Esophagus muscularis mucosa (tissue), 4 donors: ENCODE measurements around the gene SIDT2. TPM values are rescaled to one million over a fixed set of nuclear protein-coding genes. Genes with fewer than 3 reads are reported as not detected.

Experiments used
- DNase-seq: peaks from one replicate; pipeline ENCODE4 v3.0.0-alpha.2; 2017; ENCODE audit errors: extremely low spot score
- H3K27ac ChIP-seq, 4 donors: fragments of 200-600 bp; sonication (generic); replicated peaks in 1 of 4; 1 replicate in 3 of 4; 2 replicates in 1 of 4; pipeline ENCODE4 v1.5.1; 2016 to 2019; ENCODE audit warnings: mild to moderate bottlenecking in 1 of 4
- H3K27me3 ChIP-seq, 4 donors: fragments of 200-600 bp; sonication (generic); one replicate each; pipeline versions ENCODE4 v1.5.1 to v1.6.0; 2016 to 2019
- H3K36me3 ChIP-seq, 4 donors: fragments of 200-600 bp; sonication (generic); one replicate each; pipeline ENCODE4 v1.5.1; 2016 to 2019
- H3K4me1 ChIP-seq, 4 donors: fragments of 200-600 bp; sonication (generic); one replicate each; pipeline ENCODE4 v1.5.1; 2016 to 2019
- H3K4me3 ChIP-seq, 4 donors: fragments of 200-600 bp; sonication (generic); 1 replicate in 2 of 4; 2 replicates in 2 of 4; pipeline ENCODE4 v1.5.1; 2016 to 2019; ENCODE audit warnings: mild to moderate bottlenecking in 4 of 4, moderate library complexity in 1 of 4
- H3K9me3 ChIP-seq, 4 donors: fragments of 200-600 bp; sonication (generic); 1 replicate in 3 of 4; 2 replicates in 1 of 4; pipeline ENCODE4 v1.5.1; 2016 to 2019
- CTCF ChIP-seq, 3 experiments: fragments of 200-600 bp in 2 of 3; fragments of 450-650 bp in 1 of 3; sonication (generic) in 2 of 3; IDR thresholded peaks; one replicate each; pipeline ENCODE4 v1.5.1; 2017 to 2019; ENCODE audit warnings: antibody characterized with exemption in 3 of 3, mild to moderate bottlenecking in 2 of 3, moderate library complexity in 1 of 3
- EP300 ChIP-seq: sonication (generic); formaldehyde crosslinking; IDR thresholded peaks from one replicate; pipeline ENCODE4 v1.6.1; 2017; ENCODE audit warnings: antibody characterized with exemption
- POLR2A ChIP-seq: fragments of 450-650 bp; IDR thresholded peaks from one replicate; pipeline ENCODE4 v1.6.1; 2017; ENCODE audit warnings: antibody characterized with exemption, moderate library complexity, mild to moderate bottlenecking, low read depth
- POLR2AphosphoS5 ChIP-seq, 2 donors: sonication (generic); formaldehyde crosslinking; IDR thresholded peaks; one replicate each; pipeline ENCODE4 v1.6.1; 2017; ENCODE audit warnings: antibody characterized with exemption in 2 of 2
- WGBS: methylation state at CpG from one replicate; pipeline ENCODE4 v1.1.5; 2018; 5-methylcytosine and 5-hydroxymethylcytosine counted together
- intact Hi-C: fragments of 100-400 bp; cut with DNase I; formaldehyde crosslinking; loops from one replicate; pipeline ENCODE4 v1.15.1; 2023
- total RNA-seq, 4 donors: library from RNA; depleted of rRNA; stranded (reverse); fragments of >200 nt; gene quantifications; one replicate each; pipeline versions ENCODE4 v1.1.0 to v1.2.1, GENCODE V29; 2016

Gene SIDT2
- total RNA-seq, 4 donors from 2014 or later = 26.5 to 34.1 (median 29.3) TPM

- intact Hi-C loops = no loop called here
- Histone ChIP-seq H3K27ac (peak overlapping the region; percentile 91 to 98 (median 92)), H3K9me3 (no peaks in the 10 kb centered on the region), H3K27me3 (no peaks in the 10 kb centered on the region), H3K4me3 (peak overlapping the region; percentile 79 to 94 (median 85)), H3K4me1 (peaks cover 32 to 61% (median 56%) of the 10 kb centered on the region in 4 donors), H3K36me3 (peaks cover 6 to 16% (median 13%) of the 10 kb centered on the region in 4 donors)
- TF ChIP-seq POLR2AphosphoS5 (IDR thresholded peaks at IDR 0.05) (no peak), EP300 (no peak), POLR2A (no peak), CTCF (IDR thresholded peaks at IDR 0.05) (no peak)
- 8% methylated on average over 5 of the region's 5 CpGs for WGBS
- no peak for DNase-seq
Measured at GRCh38 chr11:117145393-117145761, 33.2 kb upstream of the SIDT2 start.

GRCh38 chr11:117146521-117146920 lies 32.0 kb upstream of the SIDT2 start:
- no peak for TF ChIP-seq POLR2A
- no peak for TF ChIP-seq CTCF (IDR thresholded peaks at IDR 0.05)
- TF ChIP-seq EP300 = no peak
- no peak for TF ChIP-seq POLR2AphosphoS5 (IDR thresholded peaks at IDR 0.05)
- Histone ChIP-seq H3K27me3 (no peaks in the 10 kb centered on the region), H3K4me3 (peak overlapping the region in 2 of 4 donors; percentile 90 to 94), H3K9me3 (no peaks in the 10 kb centered on the region), H3K36me3 (peaks cover 6 to 16% (median 13%) of the 10 kb centered on the region in 4 donors), H3K27ac (peak overlapping the region in 3 of 4 donors; percentile 91 to 93 (median 92)), H3K4me1 (peaks cover 35 to 70% (median 64%) of the 10 kb centered on the region in 4 donors)
- DNase-seq = no peak
- intact Hi-C loops = no loop called here
- WGBS = 80% methylated on average over 9 of the region's 10 CpGs

GRCh38 chr11:117152066-117152465 lies 26.5 kb upstream of the SIDT2 start:
- Histone ChIP-seq H3K4me1 (peaks cover 31 to 89% (median 58%) of the 10 kb centered on the region in 4 donors), H3K9me3 (no peaks in the 10 kb centered on the region), H3K27ac (no peak overlapping the region), H3K27me3 (no peaks in the 10 kb centered on the region), H3K4me3 (no peak overlapping the region), H3K36me3 (peaks cover 9 to 54% (median 22%) of the 10 kb centered on the region in 4 donors)
- TF ChIP-seq POLR2A = no peak
- no peak for TF ChIP-seq CTCF (IDR thresholded peaks at IDR 0.05)
- TF ChIP-seq POLR2AphosphoS5 (IDR thresholded peaks at IDR 0.05) = no peak
- TF ChIP-seq EP300 = no peak
- WGBS = 54% methylated on average over 2 of the region's 2 CpGs
- no peak for DNase-seq
- intact Hi-C loops = no loop called here

- Histone ChIP-seq H3K27ac (no peak overlapping the region), H3K36me3 (peaks cover 6 to 46% (median 18%) of the 10 kb centered on the region in 4 donors), H3K4me1 (peaks cover 15 to 84% (median 54%) of the 10 kb centered on the region in 4 donors), H3K27me3 (no peaks in the 10 kb centered on the region), H3K4me3 (no peak overlapping the region), H3K9me3 (no peaks in the 10 kb centered on the region)
- DNase-seq = no peak
- intact Hi-C loops = no loop called here
- no peak for TF ChIP-seq EP300
- TF ChIP-seq POLR2AphosphoS5 (IDR thresholded peaks at IDR 0.05) = no peak
- TF ChIP-seq POLR2A = no peak
- no peak for TF ChIP-seq CTCF (IDR thresholded peaks at IDR 0.05)
- WGBS = 88% methylated on average over 5 of the region's 5 CpGs
Measured at GRCh38 chr11:117154468-117154867, 24.1 kb upstream of the SIDT2 start.

- intact Hi-C loops = no loop called here
- peaks cover 17 to 73% (median 41%) of the 10 kb centered on the region in 4 donors for H3K36me3 ChIP-seq
- 96% methylated on average over 2 of the region's 2 CpGs for WGBS
Measured at GRCh38 chr11:117157507-117157906, 21.0 kb upstream of the SIDT2 start.

More at GRCh38 chr11:117157507-117157906, 21.0 kb upstream of the SIDT2 start:
- Histone ChIP-seq H3K4me3 (no peak overlapping the region), H3K9me3 (no peaks in the 10 kb centered on the region), H3K4me1 (peaks cover 3 to 67% (median 40%) of the 10 kb centered on the region in 4 donors), H3K27me3 (no peaks in the 10 kb centered on the region), H3K27ac (no peak overlapping the region)
- TF ChIP-seq EP300 (no peak), POLR2AphosphoS5 (IDR thresholded peaks at IDR 0.05) (no peak), POLR2A (no peak), CTCF (IDR thresholded peaks at IDR 0.05) (no peak)
- no peak for DNase-seq
